ENCODE results near the gene FAM107B. TPM values are rescaled to one million over a fixed set of nuclear protein-coding genes. Genes with fewer than 3 reads are reported as not detected.

FAM107B gene
- total RNA-seq, 6 donors from 2014 or later, result 44.0 to 136 (median 77.0) TPM

DNA sequence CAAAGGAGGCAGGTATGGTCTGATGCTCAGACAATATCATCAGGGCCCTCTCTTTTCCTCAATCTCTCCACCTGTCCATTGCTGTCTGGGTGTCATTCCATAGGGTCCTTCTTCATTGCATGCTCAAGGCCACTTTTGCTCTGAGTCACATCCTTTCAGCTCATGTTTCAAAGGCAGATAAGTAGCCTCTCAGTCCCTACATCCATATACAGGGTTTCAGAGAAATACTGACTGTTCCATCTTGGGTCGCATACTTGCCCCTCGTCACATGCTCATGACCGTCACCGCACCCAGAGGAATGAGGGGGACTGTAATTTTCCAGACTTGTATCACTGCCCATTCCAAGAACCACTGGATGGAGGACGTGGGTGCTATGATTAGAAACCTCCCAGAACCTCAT, 93.4 kb downstream of the FAM107B start:
- Histone ChIP-seq H3K27me3 (no peaks in the 10 kb centered on the region), H3K9me3 (no peaks in the 10 kb centered on the region), H3K27ac (no peak overlapping the region), H3K4me3 (no peak overlapping the region), H3K36me3 (no peaks in the 10 kb centered on the region), H3K4me1 (peaks cover 0 to 4% (median 0%) of the 10 kb centered on the region in 4 donors)
- 86 to 90% methylated on average over 5 of the region's 5 CpGs for WGBS, 2 donors
- TF ChIP-seq, protein P1, sequence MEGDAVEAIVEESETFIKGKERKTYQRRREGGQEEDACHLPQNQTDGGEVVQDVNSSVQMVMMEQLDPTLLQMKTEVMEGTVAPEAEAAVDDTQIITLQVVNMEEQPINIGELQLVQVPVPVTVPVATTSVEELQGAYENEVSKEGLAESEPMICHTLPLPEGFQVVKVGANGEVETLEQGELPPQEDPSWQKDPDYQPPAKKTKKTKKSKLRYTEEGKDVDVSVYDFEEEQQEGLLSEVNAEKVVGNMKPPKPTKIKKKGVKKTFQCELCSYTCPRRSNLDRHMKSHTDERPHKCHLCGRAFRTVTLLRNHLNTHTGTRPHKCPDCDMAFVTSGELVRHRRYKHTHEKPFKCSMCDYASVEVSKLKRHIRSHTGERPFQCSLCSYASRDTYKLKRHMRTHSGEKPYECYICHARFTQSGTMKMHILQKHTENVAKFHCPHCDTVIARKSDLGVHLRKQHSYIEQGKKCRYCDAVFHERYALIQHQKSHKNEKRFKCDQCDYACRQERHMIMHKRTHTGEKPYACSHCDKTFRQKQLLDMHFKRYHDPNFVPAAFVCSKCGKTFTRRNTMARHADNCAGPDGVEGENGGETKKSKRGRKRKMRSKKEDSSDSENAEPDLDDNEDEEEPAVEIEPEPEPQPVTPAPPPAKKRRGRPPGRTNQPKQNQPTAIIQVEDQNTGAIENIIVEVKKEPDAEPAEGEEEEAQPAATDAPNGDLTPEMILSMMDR (IDR thresholded peaks at IDR 0.05), result no peak
- TF ChIP-seq POLR2A (IDR thresholded peaks at IDR 0.05) (no peak), POLR2AphosphoS5 (IDR thresholded peaks at IDR 0.05) (no peak), EP300 (IDR thresholded peaks at IDR 0.05) (no peak)
- ATAC-seq (ENCODE audit: low FRiP score in 2 of 2) (no peak), DNase-seq (no peak)

DNA sequence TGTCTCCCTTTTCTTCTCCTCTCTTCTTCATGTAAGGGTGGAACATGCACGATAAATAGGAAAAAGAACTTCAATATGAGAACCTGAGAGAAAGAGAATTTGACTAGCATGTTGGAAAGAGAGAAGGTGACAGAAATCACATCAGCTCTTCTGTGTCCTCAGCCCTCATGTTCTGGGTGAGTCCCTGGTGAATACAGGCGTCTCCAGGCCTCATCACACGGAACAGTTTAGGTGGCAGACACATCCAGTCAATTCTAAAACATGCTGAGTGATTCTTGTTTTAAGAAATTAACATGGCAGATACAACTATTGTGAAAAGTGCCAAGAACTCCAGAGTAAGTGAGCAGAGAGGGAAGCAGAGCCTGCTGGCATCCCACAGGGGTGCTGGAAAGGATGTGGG, 96.1 kb downstream of the FAM107B start:
- 96 to 98% methylated on average over 3 of the region's 3 CpGs for WGBS, 2 donors
- no peak overlapping the region for H3K27ac ChIP-seq
- H3K9me3 ChIP-seq, result no peaks in the 10 kb centered on the region
- H3K27me3 ChIP-seq, result no peaks in the 10 kb centered on the region
- ATAC-seq (ENCODE audit: low FRiP score in 2 of 2) (no peak), DNase-seq (no peak)
- TF ChIP-seq POLR2AphosphoS5 (IDR thresholded peaks at IDR 0.05) (no peak), EP300 (IDR thresholded peaks at IDR 0.05) (no peak), POLR2A (IDR thresholded peaks at IDR 0.05) (no peak)
- TF ChIP-seq, protein P1 (IDR thresholded peaks at IDR 0.05), result no peak
- no peaks in the 10 kb centered on the region for H3K36me3 ChIP-seq
- no peak overlapping the region for H3K4me3 ChIP-seq
- H3K4me1 ChIP-seq, result peaks cover 0 to 7% (median 5%) of the 10 kb centered on the region in 4 donors

DNA sequence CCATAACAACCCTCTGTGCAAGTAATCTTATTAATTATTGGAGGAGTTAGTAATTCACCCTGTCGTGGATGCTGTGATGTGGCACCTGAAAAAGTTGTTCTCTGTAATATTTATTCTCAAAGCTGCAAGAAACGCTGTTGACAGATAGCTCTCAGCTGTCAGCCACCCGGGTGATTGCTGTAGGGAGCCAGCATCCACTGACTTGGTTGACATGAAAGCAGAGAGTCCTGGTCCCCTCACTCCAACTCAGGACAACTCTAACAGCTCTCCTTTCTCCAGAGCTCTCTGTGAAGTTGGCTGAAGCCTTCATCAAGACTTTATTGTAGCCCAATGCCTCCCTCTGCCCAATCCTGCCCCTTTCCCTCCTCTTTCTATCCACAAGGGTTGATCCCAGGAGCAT, 98.0 kb downstream of the FAM107B start:
- 55 to 68% methylated on average over 3 of the region's 3 CpGs for WGBS, 2 donors

GRCh38 chr10:14674376-14675050, 100.2 kb downstream of the FAM107B start:
- WGBS, 2 donors, result 74 to 76% methylated on average over 8 of the region's 8 CpGs
- ATAC-seq (ENCODE audit: low FRiP score in 2 of 2) (peak in 1 of 2 donors; percentile 46), DNase-seq (no peak)
- H3K4me3 ChIP-seq, result no peak overlapping the region
- no peaks in the 10 kb centered on the region for H3K27me3 ChIP-seq
- TF ChIP-seq, protein P1 (IDR thresholded peaks at IDR 0.05), result no peak
- TF ChIP-seq EP300 (IDR thresholded peaks at IDR 0.05), result no peak
- TF ChIP-seq POLR2AphosphoS5 (IDR thresholded peaks at IDR 0.05), result no peak
- no peak for TF ChIP-seq POLR2A (IDR thresholded peaks at IDR 0.05)
- no peaks in the 10 kb centered on the region for H3K36me3 ChIP-seq
- H3K9me3 ChIP-seq, result no peaks in the 10 kb centered on the region
- no peak overlapping the region for H3K27ac ChIP-seq
- H3K4me1 ChIP-seq, result peaks cover 0 to 15% (median 9%) of the 10 kb centered on the region in 4 donors

More for the DNA sequence above, 98.0 kb downstream of the FAM107B start:
- no peak for TF ChIP-seq POLR2AphosphoS5 (IDR thresholded peaks at IDR 0.05)
- TF ChIP-seq POLR2A (IDR thresholded peaks at IDR 0.05), result no peak
- TF ChIP-seq, protein P1 (IDR thresholded peaks at IDR 0.05), result no peak
- TF ChIP-seq EP300 (IDR thresholded peaks at IDR 0.05), result no peak
- no peak overlapping the region for H3K4me3 ChIP-seq
- ATAC-seq (ENCODE audit: low FRiP score in 2 of 2), result no peak
- H3K27me3 ChIP-seq, result no peaks in the 10 kb centered on the region
- DNase-seq, result no peak
- H3K9me3 ChIP-seq, result no peaks in the 10 kb centered on the region
- H3K36me3 ChIP-seq, result no peaks in the 10 kb centered on the region
- H3K27ac ChIP-seq, result no peak overlapping the region
- peaks cover 0 to 11% (median 5%) of the 10 kb centered on the region in 4 donors for H3K4me1 ChIP-seq
